ENCODE measurements around the gene ERCC1. TPM values are rescaled to one million over a fixed set of nuclear protein-coding genes. Genes with fewer than 3 reads are reported as not detected.
"Not testable (repeated sequence)": the region's sequence is repeated elsewhere in the genome, so short reads cannot be mapped to it uniquely, and the experiment has no call there.

Gene ERCC1
- total RNA-seq, 1 donor from 2014 or later, result 88.5 TPM

DNA sequence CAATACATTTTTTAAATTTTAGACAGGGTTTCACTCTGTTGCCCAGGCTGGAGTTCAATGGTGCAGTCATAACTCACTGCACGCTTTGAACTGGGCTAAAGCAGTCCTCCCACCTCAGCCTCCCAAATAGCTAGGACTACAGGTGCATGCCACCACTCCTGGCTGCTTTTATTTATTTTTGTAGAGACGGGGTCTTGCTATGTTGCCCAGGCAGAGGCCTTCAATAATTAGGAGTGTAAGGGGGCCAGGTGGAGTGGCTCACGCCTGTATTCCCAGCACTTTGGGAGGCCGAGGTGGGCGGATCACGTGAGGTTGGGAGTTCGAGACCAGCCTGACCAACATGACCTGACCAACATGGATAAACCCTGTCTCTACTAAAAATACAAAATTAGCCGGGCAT, 8.8 kb upstream of the ERCC1 start:
- intact Hi-C loops (cut with micrococcal nuclease), result not testable (repeated sequence)

- intact Hi-C loops (cut with micrococcal nuclease), result not testable (repeated sequence)
Observed at GRCh38 chr19:45431008-45431407, 7.3 kb upstream of the ERCC1 start.

DNA sequence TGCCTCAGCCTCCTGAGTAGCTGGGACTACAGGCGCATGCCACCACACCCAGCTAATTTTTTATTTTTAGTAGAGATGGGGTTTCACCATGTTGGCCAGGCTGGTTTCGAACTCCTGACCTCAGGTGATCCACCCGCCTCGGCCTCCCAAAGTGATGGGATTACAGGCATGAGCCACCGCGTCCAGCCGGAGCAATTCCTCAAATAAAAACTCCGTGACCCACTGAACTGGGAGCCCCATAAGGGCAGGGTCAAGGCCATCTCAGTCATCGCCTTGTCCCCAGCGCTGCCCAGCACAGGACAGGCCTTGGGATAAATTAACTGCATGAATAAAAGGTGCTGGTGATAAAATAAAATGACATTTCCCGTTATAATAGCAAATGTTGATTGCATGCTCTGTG, 6.2 kb upstream of the ERCC1 start:
- intact Hi-C loops (cut with micrococcal nuclease), result loop anchor here (5.0 kb wide), 1 partner anchor 262 kb away; the partner anchor contains the start of genes QPCTL and SNRPD2

GRCh38 chr19:45428384-45429231, 4.9 kb upstream of the ERCC1 start:
- intact Hi-C loops (cut with micrococcal nuclease), result loop anchor here (5.0 kb wide), 1 partner anchor 264 kb away; the partner anchor contains the start of genes QPCTL and SNRPD2

DNA sequence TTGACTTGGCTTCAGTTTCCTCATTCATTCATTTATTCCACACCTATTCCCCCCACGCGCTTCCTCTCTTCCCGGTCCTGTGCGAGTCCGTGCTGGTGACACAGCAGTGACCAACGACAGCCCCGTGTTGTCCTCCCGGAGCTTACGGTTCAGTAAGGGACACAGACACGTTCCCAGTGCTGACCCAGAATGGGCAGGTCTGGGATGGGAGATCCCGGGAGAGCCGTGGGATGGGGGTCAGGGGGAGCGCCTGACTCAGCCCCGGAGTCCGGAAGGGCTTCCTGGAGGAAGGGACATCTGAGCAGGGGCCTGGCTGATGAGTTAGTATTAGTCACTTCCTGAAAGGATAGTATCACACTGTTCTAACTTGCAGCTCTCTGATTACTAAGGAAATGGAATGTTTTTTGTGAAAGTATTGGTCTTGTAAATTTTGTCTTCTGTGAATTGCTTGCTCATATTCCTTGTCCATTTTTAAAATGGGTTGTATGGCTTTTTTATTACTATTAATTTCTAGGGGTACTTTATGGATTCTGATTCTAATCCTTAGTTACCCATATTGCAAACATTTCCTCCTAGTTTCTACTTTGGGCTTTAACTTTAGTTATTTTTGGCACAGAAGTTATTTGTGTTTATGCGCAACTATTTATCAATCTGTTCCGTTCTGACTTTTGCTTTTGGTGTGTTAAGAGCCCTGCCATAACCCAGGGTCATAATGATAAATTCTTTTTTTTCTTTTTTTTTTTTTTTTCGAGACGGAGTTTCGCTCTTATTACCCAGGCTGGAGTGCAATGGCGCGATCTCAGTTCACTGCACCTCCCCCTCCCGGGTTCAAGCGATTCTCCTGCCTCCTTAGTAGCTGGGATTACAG, 708 bp upstream of the ERCC1 start:
- intact Hi-C loops (cut with micrococcal nuclease), result loop anchor here (5.0 kb wide), 1 partner anchor 268 kb away; the partner anchor contains the start of genes QPCTL and SNRPD2

GRCh38 chr19:45423033-45423588, 606 bp downstream of the ERCC1 start:
- intact Hi-C loops (cut with micrococcal nuclease), result loop anchor here (1.0 kb wide), 5 partner anchors 17 to 222 kb away; partner anchors contain the start of genes ERCC2, OPA3 and POLR1G

GRCh38 chr19:45421947-45422498, 1.7 kb downstream of the ERCC1 start:
- intact Hi-C loops (cut with micrococcal nuclease), result no loop called here

DNA sequence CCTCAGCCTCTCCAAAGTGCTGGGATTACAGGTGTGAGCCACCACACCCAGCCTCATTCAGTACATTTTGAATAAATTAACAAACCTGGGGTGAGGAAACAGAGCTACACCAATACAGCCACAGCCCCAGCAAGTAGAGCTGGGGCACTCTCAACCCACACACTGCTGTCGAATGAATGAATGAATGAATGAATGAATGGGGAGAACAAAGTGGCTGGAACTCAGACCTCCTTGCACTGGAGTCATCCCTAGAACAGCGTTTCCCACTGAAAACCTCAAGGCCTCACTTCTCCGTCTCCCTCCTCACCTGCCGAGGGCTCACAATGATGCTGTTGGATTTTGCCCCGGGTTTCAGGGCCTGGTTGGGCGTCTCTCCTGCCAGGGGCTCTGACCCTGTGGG, 2.8 kb downstream of the ERCC1 start:
- intact Hi-C loops (cut with micrococcal nuclease), result no loop called here

DNA sequence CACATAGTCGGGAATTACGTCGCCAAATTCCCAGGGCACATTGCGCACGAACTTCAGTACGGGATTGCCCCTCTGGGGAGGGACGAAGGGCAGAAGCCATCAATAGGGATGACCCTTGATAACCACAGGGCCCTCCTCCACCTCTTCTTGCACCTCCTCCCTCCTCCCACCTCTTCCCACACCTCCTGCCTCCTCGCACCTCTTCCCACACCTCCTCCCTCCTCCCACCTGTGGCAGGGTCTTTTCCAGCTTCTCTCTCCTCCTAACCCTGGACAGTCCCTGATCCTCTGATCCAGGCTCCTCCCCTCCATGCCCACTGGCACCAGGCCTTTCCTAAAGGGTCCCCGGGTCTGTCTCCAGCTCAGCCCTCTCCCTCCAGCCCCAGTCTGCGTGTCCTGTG, 3.4 kb downstream of the ERCC1 start:
- intact Hi-C loops (cut with micrococcal nuclease), result no loop called here

DNA sequence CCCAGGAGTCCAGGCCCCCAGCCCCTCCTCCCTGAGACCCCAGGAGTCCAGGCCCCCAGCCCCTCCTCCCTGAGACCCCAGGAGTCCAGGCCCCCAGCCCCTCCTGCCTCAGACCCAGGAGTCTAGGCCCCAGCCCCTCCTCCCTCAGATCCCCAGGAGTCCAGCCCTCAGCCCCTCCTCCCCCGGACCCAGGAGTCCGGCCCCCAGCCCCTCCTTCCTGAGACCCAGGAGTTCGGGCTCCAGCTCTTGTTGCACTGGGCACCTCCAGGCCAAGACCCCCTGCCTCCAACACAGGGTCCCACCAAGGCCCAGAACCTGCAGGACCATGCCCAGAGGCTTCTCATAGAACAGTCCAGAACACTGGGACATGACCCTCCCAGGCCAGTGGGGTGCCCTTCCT, 3.8 kb downstream of the ERCC1 start:
- intact Hi-C loops (cut with micrococcal nuclease), result no loop called here

- intact Hi-C loops (cut with micrococcal nuclease), result no loop called here
Observed at GRCh38 chr19:45419396-45419795, 4.3 kb downstream of the ERCC1 start.

DNA sequence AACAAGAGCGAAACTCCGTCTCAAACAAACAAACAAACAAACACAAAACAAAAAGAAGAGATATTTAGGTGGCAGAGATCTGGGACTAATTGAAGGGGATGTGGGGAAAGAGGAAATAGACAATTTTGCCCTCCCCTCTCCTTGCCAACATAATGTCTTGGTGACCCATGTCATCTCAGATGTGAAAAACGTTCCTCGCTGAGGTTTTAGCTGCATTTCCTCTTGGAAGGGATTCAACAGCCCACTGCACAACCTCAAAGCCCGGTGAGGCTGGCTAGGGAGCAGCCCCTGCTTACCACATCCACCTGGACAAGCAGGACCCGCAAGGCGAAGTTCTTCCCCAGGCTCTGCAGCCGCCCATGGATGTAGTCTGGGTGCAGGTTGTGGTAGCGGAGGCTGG, 4.9 kb downstream of the ERCC1 start:
- intact Hi-C loops (cut with micrococcal nuclease), result no loop called here

DNA sequence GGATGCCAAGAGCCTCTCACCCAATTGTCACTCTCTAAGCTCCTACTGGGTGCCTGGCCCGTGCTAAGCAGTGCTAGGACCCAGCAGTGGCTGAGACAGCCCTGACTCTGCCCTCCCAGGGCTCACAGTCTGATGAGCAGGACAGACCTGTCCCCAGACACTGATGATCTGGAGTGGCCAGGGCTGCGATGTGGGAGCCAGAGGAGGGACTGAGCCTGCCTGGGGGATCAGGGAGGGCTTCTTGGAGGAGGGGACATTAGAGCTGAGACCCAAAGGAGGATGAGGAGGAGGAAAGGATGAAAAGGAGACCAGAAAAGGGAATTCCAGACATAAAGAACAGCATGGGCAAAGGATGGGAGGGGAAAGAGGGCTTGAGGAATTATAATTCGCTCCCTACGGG, 6.6 kb downstream of the ERCC1 start:
- intact Hi-C loops (cut with micrococcal nuclease), result no loop called here

- intact Hi-C loops (cut with micrococcal nuclease), result no loop called here
Observed at GRCh38 chr19:45414468-45414867, 9.2 kb downstream of the ERCC1 start.

DNA sequence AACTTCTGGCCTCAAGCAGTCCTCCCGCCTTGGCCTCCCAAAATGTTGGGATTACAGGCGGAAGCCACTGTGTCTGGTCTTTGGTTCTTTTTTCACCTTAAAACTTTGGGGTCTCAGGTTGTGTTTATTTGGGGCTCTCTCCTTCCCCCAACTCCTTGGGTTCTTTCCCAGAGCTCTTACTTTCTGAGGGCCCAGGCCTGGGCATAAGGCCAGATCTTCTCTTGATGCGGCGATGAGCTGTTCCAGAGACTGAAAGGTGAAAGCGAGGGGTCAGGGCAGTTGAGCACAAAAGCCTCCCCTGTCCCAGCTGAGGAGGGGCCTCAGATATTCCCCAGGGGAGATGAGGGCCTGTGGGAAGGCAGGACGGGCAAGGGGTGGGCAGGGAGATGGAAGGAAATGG, 10.2 kb downstream of the ERCC1 start:
- intact Hi-C loops (cut with micrococcal nuclease), result no loop called here

DNA sequence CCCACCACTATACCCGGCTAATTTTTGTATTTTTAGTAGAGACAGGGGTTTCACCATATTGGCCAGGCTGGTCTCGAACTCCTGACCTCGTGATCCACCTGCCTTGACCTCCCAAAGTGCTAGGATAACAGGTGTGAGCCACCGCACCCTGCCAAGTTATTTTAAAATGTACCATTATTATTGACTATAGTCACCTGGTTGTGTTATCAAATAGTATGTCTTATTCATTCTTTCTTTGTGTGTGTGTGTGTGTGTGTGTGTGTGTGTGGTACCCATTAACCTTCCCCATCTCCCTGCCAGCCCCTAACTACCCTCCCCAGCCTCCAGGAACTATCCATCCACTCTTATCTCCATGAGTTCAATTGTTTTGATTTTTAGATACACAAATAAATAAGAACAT, 13.4 kb downstream of the ERCC1 start:
- intact Hi-C loops (cut with micrococcal nuclease), result not testable (repeated sequence)

- intact Hi-C loops (cut with micrococcal nuclease), result loop anchor here (5.0 kb wide), 2 partner anchors 317 to 407 kb away; partner anchors contain the start of genes PPP1R37 and RELB
Observed at GRCh38 chr19:45409557-45409920, 14.2 kb downstream of the ERCC1 start.

DNA sequence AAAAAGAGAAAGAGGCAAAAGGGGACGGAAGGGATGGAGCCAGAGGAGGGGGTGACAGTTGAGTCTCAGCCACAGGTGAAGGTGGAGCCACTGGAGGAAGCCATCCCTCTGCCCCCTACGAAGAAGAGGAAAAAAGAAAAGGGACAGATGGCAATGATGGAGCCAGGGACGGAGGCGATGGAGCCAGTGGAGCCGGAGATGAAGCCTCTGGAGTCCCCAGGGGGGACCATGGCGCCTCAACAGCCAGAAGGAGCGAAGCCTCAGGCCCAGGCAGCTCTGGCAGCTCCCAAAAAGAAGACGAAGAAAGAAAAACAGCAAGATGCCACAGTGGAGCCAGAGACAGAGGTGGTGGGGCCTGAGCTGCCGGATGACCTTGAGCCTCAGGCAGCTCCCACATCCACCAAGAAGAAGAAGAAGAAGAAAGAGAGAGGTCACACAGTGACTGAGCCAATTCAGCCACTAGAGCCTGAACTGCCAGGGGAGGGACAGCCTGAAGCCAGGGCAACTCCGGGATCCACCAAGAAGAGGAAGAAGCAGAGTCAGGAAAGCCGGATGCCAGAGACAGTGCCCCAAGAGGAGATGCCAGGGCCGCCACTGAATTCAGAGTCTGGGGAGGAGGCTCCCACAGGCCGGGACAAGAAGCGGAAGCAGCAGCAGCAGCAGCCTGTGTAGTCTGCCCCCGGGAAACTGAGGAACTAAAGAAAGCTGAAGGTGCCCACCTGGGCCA, 14.7 kb downstream of the ERCC1 start:
- intact Hi-C loops (cut with micrococcal nuclease), result loop anchor here (5.0 kb wide), 2 partner anchors 317 to 407 kb away; partner anchors contain the start of genes PPP1R37 and RELB

- intact Hi-C loops (cut with micrococcal nuclease), result loop anchor here (5.0 kb wide), 2 partner anchors 316 to 406 kb away; partner anchors contain the start of genes PPP1R37 and RELB
Observed at GRCh38 chr19:45408121-45408520, 15.6 kb downstream of the ERCC1 start.

DNA sequence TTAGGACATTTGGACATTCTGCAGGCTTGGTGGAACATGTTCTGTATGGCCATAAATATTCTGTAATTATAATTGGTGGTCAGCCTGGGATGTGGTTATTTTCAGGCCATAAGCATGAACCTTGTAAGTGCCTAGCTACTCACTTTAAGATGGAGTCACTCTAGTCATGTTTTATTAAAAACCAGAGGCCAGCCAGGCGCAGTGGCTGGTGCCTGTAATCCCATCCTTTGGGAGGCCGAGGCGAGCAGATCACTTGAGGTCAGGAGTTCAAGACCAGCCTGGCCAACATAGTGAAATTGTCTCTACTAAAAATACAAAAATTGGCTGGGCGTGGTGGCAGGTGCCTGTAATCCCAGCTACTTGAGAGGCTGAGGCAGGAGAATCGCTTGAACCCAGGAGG, 16.1 kb downstream of the ERCC1 start:
- intact Hi-C loops (cut with micrococcal nuclease), result loop anchor here (2.0 to 5.0 kb wide), 3 partner anchors 157 to 405 kb away; partner anchors contain the start of genes MARK4, PPP1R37 and RELB

Data from T-helper 1 cell treated with Interleukin-12 subunit alpha and Interleukin-12 subunit beta and Interleukin-4 antibody, amounts not matched to agents 30 ng/mL and 1 ng/mL, for 36 hours (primary cell).